Osteoblast (primary cell): ENCODE data around the gene VARS2. TPM values are rescaled to one million over a fixed set of nuclear protein-coding genes. Genes with fewer than 3 reads are reported as not detected.

ENCODE experiments used
- DNase-seq: peaks from one replicate; pipeline ENCODE4 v3.0.0; 2011; ENCODE audit warnings: low spot score, mixed read lengths; ENCODE audit not compliant: insufficient read length; ENCODE audit errors: missing footprints
- H2AFZ ChIP-seq: 2 replicates; pipeline ENCODE4 v1.6.0; 2011; ENCODE audit warnings: mild to moderate bottlenecking, low read length
- H3K27ac ChIP-seq: 2 replicates; pipeline ENCODE4 v1.5.1; 2011; ENCODE audit warnings: mild to moderate bottlenecking, low read depth, low read length, moderate library complexity
- H3K27me3 ChIP-seq: 2 replicates; pipeline ENCODE4 v1.6.0; 2012; ENCODE audit warnings: mild to moderate bottlenecking, control low read depth, inconsistent platforms, low read length, moderate library complexity; ENCODE audit not compliant: insufficient read depth
- H3K36me3 ChIP-seq: 2 replicates; pipeline ENCODE4 v1.5.1; 2011; ENCODE audit warnings: mild to moderate bottlenecking, low read length, control low read depth, moderate library complexity; ENCODE audit not compliant: insufficient read depth
- H3K4me1 ChIP-seq: 2 replicates; pipeline ENCODE4 v1.5.1; 2011; ENCODE audit warnings: mild to moderate bottlenecking, low read length, control low read depth, moderate library complexity; ENCODE audit not compliant: insufficient read depth
- H3K4me2 ChIP-seq: 2 replicates; pipeline ENCODE4 v1.6.0; 2011; ENCODE audit warnings: mild to moderate bottlenecking, low read length; ENCODE audit not compliant: insufficient read depth
- H3K4me3 ChIP-seq: fragments of 200-600 bp; sonication (generic); 3 replicates; pipeline ENCODE4 v1.5.1; 2012; ENCODE audit warnings: mild to moderate bottlenecking, low read length, inconsistent platforms; ENCODE audit not compliant: insufficient read depth
- H3K79me2 ChIP-seq: 2 replicates; pipeline ENCODE4 v1.6.0; 2012; ENCODE audit warnings: mild to moderate bottlenecking, low read length, control low read depth, inconsistent platforms; ENCODE audit not compliant: insufficient read depth
- H3K9me3 ChIP-seq: 2 replicates; pipeline ENCODE4 v1.5.1; 2011; ENCODE audit warnings: low read depth, low read length, control low read depth
- H4K20me1 ChIP-seq: 2 replicates; pipeline ENCODE4 v1.6.0; 2012; ENCODE audit warnings: mild to moderate bottlenecking, low read length, control low read depth; ENCODE audit not compliant: insufficient read depth
- CTCF ChIP-seq: IDR thresholded peaks from 2 replicates; pipeline ENCODE4 v1.5.1; 2011; ENCODE audit warnings: mild to moderate bottlenecking, low read depth, low read length, moderate library complexity; ENCODE audit errors: extremely low read depth
- total RNA-seq: library from RNA; depleted of rRNA; stranded (reverse); fragments of >200 nt; gene quantifications from 2 replicates; pipeline ENCODE4 v1.2.3, GENCODE V29; 2012

Gene VARS2
- total RNA-seq, 1 donor = 14.5 TPM

- peak overlapping the region; percentile 30 for H3K4me2 ChIP-seq
Measured at GRCh38 chr6:30887901-30888815, 25.9 kb upstream of the VARS2 start.

GRCh38 chr6:30888816-30889495, 25.1 kb upstream of the VARS2 start:
- no peak overlapping the region for H2AFZ ChIP-seq
- no peak for DNase-seq
- H3K4me2 ChIP-seq = peak overlapping the region; percentile 30
- H3K4me1 ChIP-seq = peaks cover 40% of the 10 kb centered on the region
- TF ChIP-seq CTCF = no peak
- no peaks in the 10 kb centered on the region for H3K36me3 ChIP-seq
- H3K4me3 ChIP-seq = no peak overlapping the region
- no peaks in the 10 kb centered on the region for H3K27me3 ChIP-seq
- peaks cover 21% of the 10 kb centered on the region for H3K79me2 ChIP-seq
- peaks cover 7% of the 10 kb centered on the region for H4K20me1 ChIP-seq
- H3K27ac ChIP-seq = peak overlapping the region; percentile 60
- no peaks in the 10 kb centered on the region for H3K9me3 ChIP-seq

More at GRCh38 chr6:30887901-30888815, 25.9 kb upstream of the VARS2 start:
- Histone ChIP-seq H3K4me1 (peaks cover 40% of the 10 kb centered on the region), H3K4me3 (no peak overlapping the region), H3K9me3 (no peaks in the 10 kb centered on the region), H3K79me2 (peaks cover 21% of the 10 kb centered on the region), H2AFZ (no peak overlapping the region), H3K27ac (peak overlapping the region; percentile 60), H3K36me3 (no peaks in the 10 kb centered on the region), H4K20me1 (peaks cover 7% of the 10 kb centered on the region), H3K27me3 (no peaks in the 10 kb centered on the region)
- peak; percentile 99 for DNase-seq
- TF ChIP-seq CTCF = no peak

GRCh38 chr6:30889496-30889885, 24.5 kb upstream of the VARS2 start:
- no peak overlapping the region for H2AFZ ChIP-seq
- no peaks in the 10 kb centered on the region for H3K27me3 ChIP-seq
- H3K27ac ChIP-seq = no peak overlapping the region
- H3K4me2 ChIP-seq = no peak overlapping the region
- H4K20me1 ChIP-seq = peaks cover 7% of the 10 kb centered on the region
- DNase-seq = peak; percentile 66
- peaks cover 21% of the 10 kb centered on the region for H3K79me2 ChIP-seq
- no peak for TF ChIP-seq CTCF
- no peaks in the 10 kb centered on the region for H3K9me3 ChIP-seq
- peaks cover 40% of the 10 kb centered on the region for H3K4me1 ChIP-seq
- H3K36me3 ChIP-seq = peaks cover 4% of the 10 kb centered on the region
- H3K4me3 ChIP-seq = no peak overlapping the region
